Urinary bladder (tissue), 4 donors: Measurements from ENCODE around the gene TUB. TPM values are rescaled to one million over a fixed set of nuclear protein-coding genes. Genes with fewer than 3 reads are reported as not detected.

Source experiments
- DNase-seq: peaks from one replicate; pipeline ENCODE4 v3.0.0-alpha.2; 2015; ENCODE audit errors: extremely low spot score
- H3K27ac ChIP-seq: one replicate; pipeline ENCODE4 v1.5.1; 2013; ENCODE audit warnings: low read depth, mild to moderate bottlenecking, moderate library complexity
- H3K36me3 ChIP-seq: one replicate; pipeline ENCODE4 v1.6.1; 2013; ENCODE audit warnings: mild to moderate bottlenecking, moderate library complexity; ENCODE audit not compliant: insufficient read depth
- H3K4me1 ChIP-seq: one replicate; pipeline ENCODE4 v1.6.1; 2013; ENCODE audit warnings: mild to moderate bottlenecking, moderate library complexity; ENCODE audit not compliant: insufficient read depth
- H3K4me3 ChIP-seq: one replicate; pipeline ENCODE4 v1.5.1; 2013; ENCODE audit warnings: low read depth, low read length
- WGBS: extraction: QIAGEN DNeasy Blood & Tissue Kit; methylation state at CpG from one replicate; pipeline ENCODE4 v1.1.7; 2013; 5-methylcytosine and 5-hydroxymethylcytosine counted together
- polyA plus RNA-seq: library from polyadenylated mRNA; stranded (reverse); fragments of 200-250 nt; gene quantifications from one replicate; pipeline ENCODE4 v1.2.3, GENCODE V29; 2013
- total RNA-seq: library from RNA; depleted of rRNA; stranded (reverse); fragments of >200 nt; gene quantifications from one replicate; pipeline ENCODE4 v1.2.3, GENCODE V29; 2014
- donor health status: healthy with polysubstance abuse.
- donor health status: healthy.

Gene TUB
- total and polyA plus RNA-seq, 2 donors, result 11.7 to 32.2 TPM

GRCh38 chr11:8105133-8105532 lies 24.1 kb downstream of the TUB start:
- no peaks in the 10 kb centered on the region for H3K36me3 ChIP-seq
- no peak for DNase-seq
- H3K27ac ChIP-seq, result no peak overlapping the region
- H3K4me1 ChIP-seq, result no peaks in the 10 kb centered on the region
- no peak overlapping the region for H3K4me3 ChIP-seq
- 82% methylated on average over 4 of the region's 4 CpGs for WGBS

GRCh38 chr11:8105666-8106065 lies 24.7 kb downstream of the TUB start:
- H3K27ac ChIP-seq, result no peak overlapping the region
- no peak for DNase-seq
- no peaks in the 10 kb centered on the region for H3K4me1 ChIP-seq
- no peak overlapping the region for H3K4me3 ChIP-seq
- WGBS, result 48% methylated on average over 3 of the region's 3 CpGs
- no peaks in the 10 kb centered on the region for H3K36me3 ChIP-seq

GRCh38 chr11:8106679-8107078 lies 25.7 kb downstream of the TUB start:
- no peak for DNase-seq
- no peak overlapping the region for H3K27ac ChIP-seq
- no peaks in the 10 kb centered on the region for H3K36me3 ChIP-seq
- H3K4me1 ChIP-seq, result no peaks in the 10 kb centered on the region
- no peak overlapping the region for H3K4me3 ChIP-seq
- WGBS, result 89% methylated on average over 2 of the region's 2 CpGs

- no peaks in the 10 kb centered on the region for H3K36me3 ChIP-seq
Measured at GRCh38 chr11:8107642-8108041, 26.6 kb downstream of the TUB start.

GRCh38 chr11:8108421-8108820 lies 27.4 kb downstream of the TUB start:
- Histone ChIP-seq H3K27ac (no peak overlapping the region), H3K4me3 (no peak overlapping the region), H3K4me1 (no peaks in the 10 kb centered on the region), H3K36me3 (no peaks in the 10 kb centered on the region)
- WGBS, result 76% methylated on average over 2 of the region's 2 CpGs
- no peak for DNase-seq

More at GRCh38 chr11:8107642-8108041, 26.6 kb downstream of the TUB start:
- no peaks in the 10 kb centered on the region for H3K4me1 ChIP-seq
- no peak overlapping the region for H3K27ac ChIP-seq
- no peak overlapping the region for H3K4me3 ChIP-seq
- 86% methylated on average over 5 of the region's 5 CpGs for WGBS
- no peak for DNase-seq

- no peaks in the 10 kb centered on the region for H3K4me1 ChIP-seq
- no peak overlapping the region for H3K4me3 ChIP-seq
- H3K27ac ChIP-seq, result no peak overlapping the region
- no peaks in the 10 kb centered on the region for H3K36me3 ChIP-seq
- no peak for DNase-seq
Measured at GRCh38 chr11:8109675-8110074, 28.7 kb downstream of the TUB start.

GRCh38 chr11:8110396-8110795 lies 29.4 kb downstream of the TUB start:
- H3K4me3 ChIP-seq, result no peak overlapping the region
- H3K27ac ChIP-seq, result no peak overlapping the region
- WGBS, result 78% methylated on average over 4 of the region's 4 CpGs
- no peaks in the 10 kb centered on the region for H3K36me3 ChIP-seq
- no peaks in the 10 kb centered on the region for H3K4me1 ChIP-seq
- DNase-seq, result no peak

- WGBS, result 51% methylated on average over 8 of the region's 8 CpGs
- no peaks in the 10 kb centered on the region for H3K36me3 ChIP-seq
- no peak overlapping the region for H3K4me3 ChIP-seq
- no peak for DNase-seq
- no peak overlapping the region for H3K27ac ChIP-seq
- no peaks in the 10 kb centered on the region for H3K4me1 ChIP-seq
Measured at GRCh38 chr11:8111636-8112035, 30.6 kb downstream of the TUB start.

- no peak for DNase-seq
- WGBS, result 81% methylated on average over 1 of the region's 1 CpG
- Histone ChIP-seq H3K4me3 (no peak overlapping the region), H3K4me1 (no peaks in the 10 kb centered on the region), H3K27ac (no peak overlapping the region), H3K36me3 (no peaks in the 10 kb centered on the region)
Measured at GRCh38 chr11:8122173-8122764, 41.3 kb downstream of the TUB start.

GRCh38 chr11:8126649-8127289 lies 45.8 kb downstream of the TUB start:
- Histone ChIP-seq H3K36me3 (no peaks in the 10 kb centered on the region), H3K27ac (no peak overlapping the region)
- 55% methylated on average over 8 of the region's 8 CpGs for WGBS

GRCh38 chr11:8127447-8127846 lies 46.4 kb downstream of the TUB start:
- WGBS, result 66% methylated on average over 2 of the region's 2 CpGs
- Histone ChIP-seq H3K36me3 (no peaks in the 10 kb centered on the region), H3K4me3 (no peak overlapping the region), H3K4me1 (no peaks in the 10 kb centered on the region), H3K27ac (no peak overlapping the region)
- DNase-seq, result no peak

More at GRCh38 chr11:8126649-8127289, 45.8 kb downstream of the TUB start:
- no peak for DNase-seq
- no peak overlapping the region for H3K4me3 ChIP-seq
- H3K4me1 ChIP-seq, result no peaks in the 10 kb centered on the region

GRCh38 chr11:8138526-8138925 lies 57.5 kb downstream of the TUB start:
- no peak overlapping the region for H3K27ac ChIP-seq
- no peak overlapping the region for H3K4me3 ChIP-seq
- 88% methylated on average over 2 of the region's 2 CpGs for WGBS

GRCh38 chr11:8149726-8150125 lies 68.7 kb downstream of the TUB start:
- H3K4me3 ChIP-seq, result no peak overlapping the region
- H3K36me3 ChIP-seq, result no peaks in the 10 kb centered on the region
- no peaks in the 10 kb centered on the region for H3K4me1 ChIP-seq
- WGBS, result 86% methylated on average over 6 of the region's 6 CpGs
- H3K27ac ChIP-seq, result no peak overlapping the region
- DNase-seq, result no peak

More at GRCh38 chr11:8138526-8138925, 57.5 kb downstream of the TUB start:
- no peaks in the 10 kb centered on the region for H3K4me1 ChIP-seq
- no peak for DNase-seq
- H3K36me3 ChIP-seq, result no peaks in the 10 kb centered on the region
